SKM-1 treated with dmso at 0.1 percent for 144 hours (cell line): ENCODE results near the gene METTL22.

Experiments
- DNase-seq: peaks from one replicate; lab custom pipeline; 2025; ENCODE audit not compliant: unreplicated experiment; lab: John Stamatoyannopoulos, UW

The METTL22 gene

GRCh38 chr16:8663192-8664089 lies 41.9 kb downstream of the METTL22 start:
- DNase-seq = no peak

- DNase-seq = no peak
Measured at GRCh38 chr16:8665529-8665928, 44.0 kb downstream of the METTL22 start.

- no peak for DNase-seq
Measured at GRCh38 chr16:8667492-8667891, 46.0 kb downstream of the METTL22 start.

- no peak for DNase-seq
Measured at GRCh38 chr16:8668113-8668512, 46.6 kb downstream of the METTL22 start.

GRCh38 chr16:8669481-8669880 lies 48.0 kb downstream of the METTL22 start:
- no peak for DNase-seq

GRCh38 chr16:8670014-8670560 lies 48.6 kb downstream of the METTL22 start:
- no peak for DNase-seq

GRCh38 chr16:8673611-8674412 lies 52.3 kb downstream of the METTL22 start:
- peak; percentile 49 for DNase-seq

GRCh38 chr16:8674413-8675022 lies 53.0 kb downstream of the METTL22 start, which contains the start of gene ABAT:
Gene ABAT (plus strand): TSS chr16:8674617. CDS start chr16:8735740, 61,123 bp downstream.
- peak; percentile 88 for DNase-seq

GRCh38 chr16:8675183-8676159 lies 54.0 kb downstream of the METTL22 start:
- DNase-seq = no peak

- DNase-seq = no peak
Measured at GRCh38 chr16:8676160-8676547, 54.7 kb downstream of the METTL22 start.

- no peak for DNase-seq
Measured at GRCh38 chr16:8676737-8677375, 55.4 kb downstream of the METTL22 start.

- DNase-seq = no peak
Measured at GRCh38 chr16:8677481-8677880, 56.0 kb downstream of the METTL22 start.

- no peak for DNase-seq
Measured at GRCh38 chr16:8678068-8678927, 56.8 kb downstream of the METTL22 start.

GRCh38 chr16:8679151-8679550 lies 57.7 kb downstream of the METTL22 start:
- DNase-seq = no peak

- no peak for DNase-seq
Measured at GRCh38 chr16:8682551-8683259, 61.2 kb downstream of the METTL22 start.

- DNase-seq = no peak
Measured at GRCh38 chr16:8683640-8684039, 62.1 kb downstream of the METTL22 start.

GRCh38 chr16:8685617-8686016 lies 64.1 kb downstream of the METTL22 start:
- DNase-seq = no peak

GRCh38 chr16:8686031-8686621 lies 64.6 kb downstream of the METTL22 start:
- no peak for DNase-seq
